Measurements from ENCODE around the gene PRKN.

Gene PRKN

GRCh38 chr6:162441991-162442390 lies 285.6 kb downstream of the PRKN start:
- no peaks in the 10 kb centered on the region for H3K9me3 ChIP-seq (ENCODE audit: severe bottlenecking)
- no peak overlapping the region for H3K4me3 ChIP-seq (ENCODE audit: severe bottlenecking)
- H3K27ac ChIP-seq (ENCODE audit: poor library complexity, severe bottlenecking), result no peak overlapping the region
- ATAC-seq (ENCODE audit: low read depth), result no peak
- no peaks in the 10 kb centered on the region for H3K4me1 ChIP-seq (ENCODE audit: insufficient read depth, poor library complexity, severe bottlenecking)
- H3K27me3 ChIP-seq (ENCODE audit: insufficient read depth, poor library complexity, severe bottlenecking), result no peaks in the 10 kb centered on the region
- DNase-seq (ENCODE audit: low spot score), result no peak
- H3K36me3 ChIP-seq (ENCODE audit: low read depth), result no peaks in the 10 kb centered on the region
- no peak for TF ChIP-seq CTCF (IDR thresholded peaks at IDR 0.05; ENCODE audit: poor library complexity, severe bottlenecking)

GRCh38 chr6:162438980-162439379 lies 288.6 kb downstream of the PRKN start:
- Histone ChIP-seq H3K4me1 (ENCODE audit: insufficient read depth, poor library complexity, severe bottlenecking) (no peaks in the 10 kb centered on the region), H3K27me3 (ENCODE audit: insufficient read depth, poor library complexity, severe bottlenecking) (no peaks in the 10 kb centered on the region), H3K27ac (ENCODE audit: poor library complexity, severe bottlenecking) (no peak overlapping the region), H3K9me3 (ENCODE audit: severe bottlenecking) (no peaks in the 10 kb centered on the region), H3K4me3 (ENCODE audit: severe bottlenecking) (no peak overlapping the region), H3K36me3 (ENCODE audit: low read depth) (no peaks in the 10 kb centered on the region)
- ATAC-seq (ENCODE audit: low read depth), result no peak
- DNase-seq (ENCODE audit: low spot score), result no peak
- no peak for TF ChIP-seq CTCF (IDR thresholded peaks at IDR 0.05; ENCODE audit: poor library complexity, severe bottlenecking)

- H3K4me3 ChIP-seq (ENCODE audit: severe bottlenecking), result no peak overlapping the region
- DNase-seq (ENCODE audit: low spot score) (no peak), ATAC-seq (ENCODE audit: low read depth) (no peak)
- no peak for TF ChIP-seq CTCF (IDR thresholded peaks at IDR 0.05; ENCODE audit: poor library complexity, severe bottlenecking)
- no peaks in the 10 kb centered on the region for H3K4me1 ChIP-seq (ENCODE audit: insufficient read depth, poor library complexity, severe bottlenecking)
- H3K27ac ChIP-seq (ENCODE audit: poor library complexity, severe bottlenecking), result no peak overlapping the region
- no peaks in the 10 kb centered on the region for H3K9me3 ChIP-seq (ENCODE audit: severe bottlenecking)
- no peaks in the 10 kb centered on the region for H3K36me3 ChIP-seq (ENCODE audit: low read depth)
- H3K27me3 ChIP-seq (ENCODE audit: insufficient read depth, poor library complexity, severe bottlenecking), result no peaks in the 10 kb centered on the region
Observed at GRCh38 chr6:162435071-162435470, 292.5 kb downstream of the PRKN start.

- Histone ChIP-seq H3K4me1 (ENCODE audit: insufficient read depth, poor library complexity, severe bottlenecking) (no peaks in the 10 kb centered on the region), H3K9me3 (ENCODE audit: severe bottlenecking) (no peaks in the 10 kb centered on the region), H3K27ac (ENCODE audit: poor library complexity, severe bottlenecking) (no peak overlapping the region), H3K36me3 (ENCODE audit: low read depth) (no peaks in the 10 kb centered on the region), H3K4me3 (ENCODE audit: severe bottlenecking) (no peak overlapping the region), H3K27me3 (ENCODE audit: insufficient read depth, poor library complexity, severe bottlenecking) (no peaks in the 10 kb centered on the region)
- DNase-seq (ENCODE audit: low spot score), result no peak
- no peak for TF ChIP-seq CTCF (IDR thresholded peaks at IDR 0.05; ENCODE audit: poor library complexity, severe bottlenecking)
- ATAC-seq (ENCODE audit: low read depth), result no peak
Observed at GRCh38 chr6:162421004-162421403, 306.6 kb downstream of the PRKN start.

- Histone ChIP-seq H3K9me3 (ENCODE audit: severe bottlenecking) (no peaks in the 10 kb centered on the region), H3K4me1 (ENCODE audit: insufficient read depth, poor library complexity, severe bottlenecking) (no peaks in the 10 kb centered on the region), H3K4me3 (ENCODE audit: severe bottlenecking) (no peak overlapping the region), H3K27me3 (ENCODE audit: insufficient read depth, poor library complexity, severe bottlenecking) (no peaks in the 10 kb centered on the region), H3K36me3 (ENCODE audit: low read depth) (no peaks in the 10 kb centered on the region), H3K27ac (ENCODE audit: poor library complexity, severe bottlenecking) (no peak overlapping the region)
- no peak for DNase-seq (ENCODE audit: low spot score)
- TF ChIP-seq CTCF (IDR thresholded peaks at IDR 0.05; ENCODE audit: poor library complexity, severe bottlenecking), result no peak
- ATAC-seq (ENCODE audit: low read depth), result no peak
Observed at GRCh38 chr6:162416831-162417537, 310.6 kb downstream of the PRKN start.
